ENCODE measurements around the gene BIRC6. TPM values are rescaled to one million over a fixed set of nuclear protein-coding genes. Genes with fewer than 3 reads are reported as not detected.
"Not testable (repeated sequence)": the region's sequence is repeated elsewhere in the genome, so short reads cannot be mapped to it uniquely, and the experiment has no call there.

The BIRC6 gene
- total RNA-seq, 1 donor: 133 TPM

- TF ChIP-seq, protein P1, sequence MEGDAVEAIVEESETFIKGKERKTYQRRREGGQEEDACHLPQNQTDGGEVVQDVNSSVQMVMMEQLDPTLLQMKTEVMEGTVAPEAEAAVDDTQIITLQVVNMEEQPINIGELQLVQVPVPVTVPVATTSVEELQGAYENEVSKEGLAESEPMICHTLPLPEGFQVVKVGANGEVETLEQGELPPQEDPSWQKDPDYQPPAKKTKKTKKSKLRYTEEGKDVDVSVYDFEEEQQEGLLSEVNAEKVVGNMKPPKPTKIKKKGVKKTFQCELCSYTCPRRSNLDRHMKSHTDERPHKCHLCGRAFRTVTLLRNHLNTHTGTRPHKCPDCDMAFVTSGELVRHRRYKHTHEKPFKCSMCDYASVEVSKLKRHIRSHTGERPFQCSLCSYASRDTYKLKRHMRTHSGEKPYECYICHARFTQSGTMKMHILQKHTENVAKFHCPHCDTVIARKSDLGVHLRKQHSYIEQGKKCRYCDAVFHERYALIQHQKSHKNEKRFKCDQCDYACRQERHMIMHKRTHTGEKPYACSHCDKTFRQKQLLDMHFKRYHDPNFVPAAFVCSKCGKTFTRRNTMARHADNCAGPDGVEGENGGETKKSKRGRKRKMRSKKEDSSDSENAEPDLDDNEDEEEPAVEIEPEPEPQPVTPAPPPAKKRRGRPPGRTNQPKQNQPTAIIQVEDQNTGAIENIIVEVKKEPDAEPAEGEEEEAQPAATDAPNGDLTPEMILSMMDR (IDR thresholded peaks at IDR 0.05; ENCODE audit: insufficient read depth, low read length): no peak
- no peak for DNase-seq (ENCODE audit: low read depth)
Measured at GRCh38 chr2:32532341-32532740, 175.5 kb downstream of the BIRC6 start.

GRCh38 chr2:32532961-32533360 is 176.1 kb downstream of the BIRC6 start:
- TF ChIP-seq, protein P1 (IDR thresholded peaks at IDR 0.05; ENCODE audit: insufficient read depth, low read length): no peak
- no peak overlapping the region for H3K4me3 ChIP-seq (ENCODE audit: low read depth, low read length)
- no peak for DNase-seq (ENCODE audit: low read depth)

More at GRCh38 chr2:32532341-32532740, 175.5 kb downstream of the BIRC6 start:
- H3K4me3 ChIP-seq (ENCODE audit: low read depth, low read length): no peak overlapping the region

- no peak for DNase-seq (ENCODE audit: low read depth)
- no peak overlapping the region for H3K4me3 ChIP-seq (ENCODE audit: low read depth, low read length)
- TF ChIP-seq, protein P1 (IDR thresholded peaks at IDR 0.05; ENCODE audit: insufficient read depth, low read length): no peak
Measured at GRCh38 chr2:32534831-32535230, 178.0 kb downstream of the BIRC6 start.

DNA sequence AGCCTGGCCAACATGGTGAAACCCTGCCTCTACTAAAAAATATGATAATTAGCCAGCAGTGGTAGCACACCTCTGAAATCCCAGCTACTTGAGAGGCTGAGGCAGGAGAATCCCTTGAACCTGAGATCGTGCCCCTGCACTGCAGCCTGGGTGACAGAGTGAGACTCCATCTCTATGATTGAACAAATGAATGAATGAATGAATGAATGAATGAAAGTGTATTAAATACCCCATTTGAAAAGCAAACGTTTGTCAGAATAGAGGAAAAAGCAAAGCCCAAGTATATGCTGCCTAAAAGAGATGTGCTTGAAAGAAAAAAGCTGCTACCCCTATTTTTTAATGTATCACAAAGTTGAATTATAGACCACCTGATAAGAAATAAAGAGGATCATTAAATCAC is 181.9 kb downstream of the BIRC6 start:
- no peak overlapping the region for H3K4me3 ChIP-seq (ENCODE audit: low read depth, low read length)
- TF ChIP-seq, protein P1 (IDR thresholded peaks at IDR 0.05; ENCODE audit: insufficient read depth, low read length): no peak
- no peak for DNase-seq (ENCODE audit: low read depth)

DNA sequence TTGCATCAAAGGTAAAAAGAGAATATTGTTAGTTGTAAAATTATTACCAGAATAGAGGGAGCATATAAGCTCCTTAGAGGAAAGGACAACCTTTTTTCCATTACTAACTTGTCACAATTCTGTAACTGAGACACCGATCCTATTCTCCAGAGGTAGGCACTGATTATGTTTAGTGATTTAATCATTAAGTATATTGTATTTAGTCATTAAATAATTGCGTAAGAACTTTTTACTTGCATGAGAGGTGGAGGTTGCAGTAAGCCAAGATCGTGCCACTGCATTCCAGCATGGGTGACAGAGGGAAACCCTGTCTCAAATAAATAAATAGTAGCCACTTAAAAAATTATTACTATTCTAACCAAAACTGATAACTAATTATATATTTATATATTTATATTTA is 195.7 kb downstream of the BIRC6 start:
- not testable (repeated sequence) for DNase-seq (ENCODE audit: low read depth)

DNA sequence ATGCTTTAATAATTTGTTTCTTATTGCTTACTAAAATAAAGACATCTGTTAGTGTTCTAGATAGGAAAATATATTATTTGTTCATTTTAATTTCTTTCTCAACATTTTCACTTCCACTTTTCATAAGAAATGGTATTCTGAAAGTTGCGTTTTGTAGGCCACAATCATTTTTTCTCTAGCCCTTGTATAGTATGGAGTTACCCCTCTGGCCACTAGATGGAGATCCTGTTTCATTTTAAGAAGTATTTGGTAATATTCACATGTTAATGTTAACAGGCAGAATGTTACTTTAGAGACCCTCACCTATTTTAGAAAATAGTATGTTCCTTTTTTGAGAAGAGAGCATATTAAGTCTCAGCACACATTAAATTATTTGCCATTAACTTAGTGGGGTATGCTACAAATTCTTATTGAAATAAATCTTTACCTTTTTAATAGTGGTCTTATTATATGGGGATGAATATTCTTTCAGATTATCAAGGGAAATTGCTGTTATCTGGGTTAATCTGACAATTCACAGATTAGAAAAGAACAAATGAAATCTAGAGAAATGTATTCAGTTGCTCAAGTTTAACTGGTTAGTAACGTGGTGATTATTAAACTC is 197.1 kb downstream of the BIRC6 start:
- TF ChIP-seq, protein P1 (IDR thresholded peaks at IDR 0.05; ENCODE audit: insufficient read depth, low read length): peak; percentile 84
- peak; percentile 74 for DNase-seq (ENCODE audit: low read depth)
- no peak overlapping the region for H3K4me3 ChIP-seq (ENCODE audit: low read depth, low read length)

More for the DNA sequence above, 195.7 kb downstream of the BIRC6 start:
- not testable (repeated sequence) for H3K4me3 ChIP-seq (ENCODE audit: low read depth, low read length)

- no peak overlapping the region for H3K4me3 ChIP-seq (ENCODE audit: low read depth, low read length)
- TF ChIP-seq, protein P1 (IDR thresholded peaks at IDR 0.05; ENCODE audit: insufficient read depth, low read length): no peak
- DNase-seq (ENCODE audit: low read depth): peak; percentile 51
Measured at GRCh38 chr2:32558492-32558891, 201.7 kb downstream of the BIRC6 start.
